IMR-90 (cell line): ENCODE data around the gene MYOM1. TPM values are rescaled to one million over a fixed set of nuclear protein-coding genes. Genes with fewer than 3 reads are reported as not detected.
A peak's percentile ranks its signal among the peaks of the same experiment; 100 is the strongest.

ENCODE experiments used
- ATAC-seq: fragments of 200-7000 bp; cut with Tn5 transposase; 2 replicates; pipeline ENCODE4 v1.9.1; 2020; ENCODE audit warnings: low read depth, mild to moderate bottlenecking, moderate library complexity
- BruUV-seq: library from RNA; stranded (reverse); fragments of 400-500 nt; replicated peaks from 2 replicates; lab custom pipeline; 2021; lab: Mats Ljungman, UMichigan
- CTCF ChIA-PET: fragments of 300-600 bp; formaldehyde crosslinking; extraction: SDS; loops from one replicate; lab custom pipeline; 2021; ENCODE audit warnings: antibody characterized with exemption; lab: Yijun Ruan, JAX
- POLR2A ChIA-PET: fragments of 300-600 bp; sonication (Branson Sonifier 250); formaldehyde crosslinking; loops from one replicate; lab custom pipeline; 2022; ENCODE audit warnings: antibody characterized with exemption; ENCODE audit not compliant: unreplicated experiment; lab: Charles Lee
- DNase-seq: peaks from one replicate; pipeline ENCODE4 v3.0.0; 2013
- H2AFZ ChIP-seq: replicated peaks from 2 replicates; pipeline ENCODE3; 2013; ENCODE audit warnings: low read length, mild to moderate bottlenecking; ENCODE audit not compliant: poor library complexity
- H2AK5ac ChIP-seq: 2 replicates; pipeline ENCODE4 v1.6.1; 2013; ENCODE audit warnings: low read depth, low read length, inconsistent platforms
- H2AK9ac ChIP-seq: replicated peaks from 2 replicates; pipeline ENCODE3; 2013; ENCODE audit warnings: mild to moderate bottlenecking, low read depth, low read length, moderate library complexity; ENCODE audit not compliant: poor library complexity
- H2BK120ac ChIP-seq: 2 replicates; pipeline ENCODE4 v1.6.1; 2013; ENCODE audit warnings: low read depth, low read length, inconsistent platforms
- H2BK15ac ChIP-seq: 3 replicates; pipeline ENCODE4 v1.6.1; 2013; ENCODE audit warnings: low read depth, low read length, inconsistent platforms
- H2BK20ac ChIP-seq: 2 replicates; pipeline ENCODE4 v1.6.1; 2013; ENCODE audit warnings: low read depth, mild to moderate bottlenecking, inconsistent platforms, low read length, moderate library complexity
- H2BK5ac ChIP-seq: 2 replicates; pipeline ENCODE4 v1.6.1; 2013; ENCODE audit warnings: mild to moderate bottlenecking, low read depth, low read length, inconsistent platforms; ENCODE audit not compliant: poor library complexity, severe bottlenecking
- H3K14ac ChIP-seq: replicated peaks from 2 replicates; pipeline ENCODE4 v1.6.1; 2013; ENCODE audit warnings: low read depth, low read length, inconsistent platforms
- H3K18ac ChIP-seq: 2 replicates; pipeline ENCODE4 v1.6.1; 2013; ENCODE audit warnings: low read depth, low read length, control low read depth
- H3K23ac ChIP-seq: 2 replicates; pipeline ENCODE4 v1.6.1; 2013; ENCODE audit warnings: low read depth, low read length, inconsistent platforms
- H3K27ac ChIP-seq: 2 replicates; pipeline ENCODE4 v1.5.1; 2013; ENCODE audit warnings: mild to moderate bottlenecking, control low read depth, low read length; ENCODE audit not compliant: insufficient read depth
- H3K27me3 ChIP-seq: 2 replicates; pipeline ENCODE4 v1.6.1; 2013; ENCODE audit warnings: low read length; ENCODE audit not compliant: control insufficient read depth, insufficient read depth
- H3K36me3 ChIP-seq: 2 replicates; pipeline ENCODE4 v1.6.1; 2013; ENCODE audit warnings: low read length, mixed read lengths; ENCODE audit not compliant: control insufficient read depth, insufficient read depth
- H3K4ac ChIP-seq: 2 replicates; pipeline ENCODE4 v1.6.1; 2013; ENCODE audit warnings: low read depth, low read length, inconsistent platforms
- H3K4me1 ChIP-seq: 2 replicates; pipeline ENCODE4 v1.6.1; 2013; ENCODE audit warnings: low read length, mixed read lengths; ENCODE audit not compliant: control insufficient read depth, insufficient read depth
- H3K4me2 ChIP-seq: 2 replicates; pipeline ENCODE4 v1.6.1; 2013; ENCODE audit warnings: low read depth, mild to moderate bottlenecking, control low read depth, low read length, moderate library complexity
- H3K4me3 ChIP-seq: 2 replicates; pipeline ENCODE4 v1.5.1; 2013; ENCODE audit warnings: low read depth, mild to moderate bottlenecking, control low read depth, low read length, moderate library complexity; ENCODE audit not compliant: insufficient read depth
- H3K56ac ChIP-seq: 2 replicates; pipeline ENCODE4 v1.6.1; 2013; ENCODE audit warnings: low read length, inconsistent platforms; ENCODE audit not compliant: insufficient read depth; ENCODE audit errors: extremely low read depth
- H3K79me1 ChIP-seq, 2 experiments: 2 replicates each; pipeline ENCODE4 v1.6.1; 2013; ENCODE audit warnings: low read length in 2 of 2, inconsistent platforms in 1 of 2, low read depth in 1 of 2
- H3K9ac ChIP-seq: 2 replicates; pipeline ENCODE4 v1.6.1; 2013; ENCODE audit warnings: low read depth, low read length, control low read depth
- H3K9me1 ChIP-seq: 2 replicates; pipeline ENCODE4 v1.6.1; 2013; ENCODE audit warnings: low read length, inconsistent platforms; ENCODE audit not compliant: insufficient read depth
- H3K9me3 ChIP-seq: 2 replicates; pipeline ENCODE4 v1.6.1; 2013; ENCODE audit warnings: low read length; ENCODE audit not compliant: control insufficient read depth, insufficient read depth
- H4K20me1 ChIP-seq: 2 replicates; pipeline ENCODE4 v1.6.1; 2013; ENCODE audit warnings: low read length, inconsistent platforms; ENCODE audit not compliant: insufficient read depth
- H4K5ac ChIP-seq: 2 replicates; pipeline ENCODE4 v1.6.1; 2013; ENCODE audit warnings: mild to moderate bottlenecking, low read depth, low read length, control low read depth
- H4K8ac ChIP-seq, 2 experiments: 2 replicates each; pipeline ENCODE4 v1.6.1; 2013; ENCODE audit warnings: low read depth in 2 of 2, low read length in 2 of 2, control low read depth in 1 of 2, inconsistent platforms in 1 of 2
- H4K91ac ChIP-seq: 2 replicates; pipeline ENCODE4 v1.6.1; 2013; ENCODE audit warnings: low read depth, low read length, inconsistent platforms; ENCODE audit not compliant: insufficient read depth
- BHLHE40 ChIP-seq: fragments of 150-350 bp; IDR thresholded peaks from 2 replicates; pipeline ENCODE4 v1.6.1; 2016; ENCODE audit warnings: mild to moderate bottlenecking, low read depth, low read length
- CEBPB ChIP-seq: IDR thresholded peaks from 2 replicates; pipeline ENCODE4 v1.6.1; 2012; ENCODE audit warnings: low read depth, low read length, improper control_type of control experiment
- CHD1 ChIP-seq: IDR thresholded peaks from 2 replicates; pipeline ENCODE4 v1.6.1; 2012; ENCODE audit warnings: low read depth, low read length, improper control_type of control experiment
- CTCF ChIP-seq: conservative IDR thresholded peaks from 2 replicates; pipeline ENCODE4 v1.5.1; 2012; ENCODE audit warnings: mild to moderate bottlenecking, low read depth, low read length, improper control_type of control experiment
- FOS ChIP-seq: fragments of 150-350 bp; IDR thresholded peaks from 2 replicates; pipeline ENCODE4 v1.6.1; 2016; ENCODE audit warnings: low read depth, low read length
- MAFK ChIP-seq: IDR thresholded peaks from 2 replicates; pipeline ENCODE4 v1.6.1; 2012; ENCODE audit warnings: low read depth, low read length, improper control_type of control experiment
- MAZ ChIP-seq: IDR thresholded peaks from 2 replicates; pipeline ENCODE4 v1.6.1; 2012; ENCODE audit warnings: low read depth, mild to moderate bottlenecking, low read length, improper control_type of control experiment, moderate library complexity, borderline replicate concordance
- NFE2L2 ChIP-seq: fragments of 150-350 bp; IDR thresholded peaks from 2 replicates; pipeline ENCODE4 v1.6.1; 2016; ENCODE audit warnings: low read depth, mild to moderate bottlenecking, low read length
- POLR2A ChIP-seq: IDR thresholded peaks from 2 replicates; pipeline ENCODE4 v1.6.1; 2012; ENCODE audit warnings: mild to moderate bottlenecking, low read depth, low read length
- RAD21 ChIP-seq: IDR thresholded peaks from 2 replicates; pipeline ENCODE4 v1.6.1; 2012; ENCODE audit warnings: low read length, improper control_type of control experiment
- RFX5 ChIP-seq: IDR thresholded peaks from 2 replicates; pipeline ENCODE4 v1.8.0; 2012; ENCODE audit warnings: low read depth, mild to moderate bottlenecking, low read length, moderate library complexity
- SMC3 ChIP-seq: fragments of 150-350 bp; IDR thresholded peaks from 2 replicates; pipeline ENCODE4 v1.6.1; 2016; ENCODE audit warnings: low read depth, mild to moderate bottlenecking, antibody characterized with exemption, low read length, moderate library complexity
- USF2 ChIP-seq: fragments of 150-350 bp; IDR thresholded peaks from 2 replicates; pipeline ENCODE4 v1.6.1; 2017; ENCODE audit warnings: mild to moderate bottlenecking, antibody characterized with exemption, low read length, low read depth
- WGBS, 2 experiments: methylation state at CpG; one replicate each; pipeline versions ENCODE4 v1.1.5 to v1.1.7; 2013; ENCODE audit warnings: missing lambda C conversion rate in 2 of 2; ENCODE audit not compliant: insufficient read length in 1 of 2; ENCODE audit errors: extremely low coverage in 2 of 2; 5-methylcytosine and 5-hydroxymethylcytosine counted together
- dilution Hi-C: fragments of 300-500 bp; cut with HindIII; formaldehyde crosslinking; loops from one replicate; pipeline ENCODE4 v1.14.3; 2018; ENCODE audit warnings: low sequenced_read_pairs; ENCODE audit not compliant: unreplicated experiment
- in situ Hi-C: fragments of 300-500 bp; cut with MboI; formaldehyde crosslinking; loops from 3 replicates; pipeline ENCODE4 v1.14.3; 2019; ENCODE audit warnings: low sequenced_read_pairs, inconsistent platforms, mixed read lengths
- intact Hi-C: fragments of 100-400 bp; cut with micrococcal nuclease; formaldehyde crosslinking; loops from 2 replicates; pipeline ENCODE4 v1.10.0; 2022
- polyA plus RNA-seq, 3 experiments: library from polyadenylated mRNA; depleted of rRNA; stranded (reverse); fragments of >200 nt; gene quantifications; 2 replicates each; pipeline ENCODE4 v1.2.3, GENCODE V29; 2012; ENCODE audit warnings: low replicate concordance in 1 of 3
- total RNA-seq: library from RNA; depleted of rRNA; stranded (reverse); fragments of >200 nt; gene quantifications from 2 replicates; pipeline ENCODE4 v1.2.3, GENCODE V29; 2012

Gene MYOM1
- total and polyA plus RNA-seq, 2 of the 4 experiments (the other 2 are of a cell fraction) = under 0.01 to 0.10 TPM

- Histone ChIP-seq H3K4me2 (peak within 1 kb of the TSS; percentile 98), H2AFZ (peak within 1 kb of the TSS; percentile 92), H3K56ac (peak within 1 kb of the TSS; percentile 99), H3K79me1 (peaks cover 19 to 58% of the 10 kb centered on the region in 2 experiments; a peak in 3 of 4 replicates), H3K9me1 (peaks cover 15% of the 10 kb centered on the region; the same call in 1 of the 2 replicates), H3K23ac (peak within 1 kb of the TSS; percentile 91), H4K5ac (peak within 1 kb of the TSS; percentile 90), H3K36me3 (peaks cover 15% of the 10 kb centered on the region), H2BK15ac (peak within 1 kb of the TSS; percentile 84), H4K20me1 (peaks cover 43% of the 10 kb centered on the region), H4K8ac (peak within 1 kb of the TSS; percentile 96 to 100), H2AK9ac (peak within 1 kb of the TSS; percentile 98), H3K27me3 (no peaks in the 10 kb centered on the region), H3K4me3 (peak within 1 kb of the TSS; percentile 87), H3K27ac (peak within 1 kb of the TSS; percentile 99), H2BK120ac (peak within 1 kb of the TSS; percentile 97), H2BK5ac (peak within 1 kb of the TSS; percentile 100), H4K91ac (peak within 1 kb of the TSS; percentile 98), H3K14ac (peak within 1 kb of the TSS; percentile 99), H3K4ac (peak within 1 kb of the TSS; percentile 98), H2BK20ac (peak within 1 kb of the TSS; percentile 58), H2AK5ac (peak within 1 kb of the TSS; percentile 98), H3K18ac (peak within 1 kb of the TSS; percentile 90), H3K4me1 (peaks cover 15% of the 10 kb centered on the region), H3K9ac (peak within 1 kb of the TSS; percentile 99), H3K9me3 (no peaks in the 10 kb centered on the region)
- CTCF ChIA-PET = interaction anchor here (0.6 kb wide), 1 partner anchor 672 kb away, joined by 3 read pairs; no protein-coding TSS in a partner anchor
- intact Hi-C loops = loop anchor here (5.0 kb wide), 2 partner anchors 191 to 341 kb away; partner anchors contain the start of gene TGIF1
- TSS peak; percentile 92 for BruUV-seq
- in situ Hi-C loops = no loop called here
- ATAC-seq (peak; percentile 80), DNase-seq (peak; percentile 68)
- WGBS, 2 experiments = 1% methylated on average over 29 of the region's 84 CpGs; no CpG with 5 or more reads in 1 of the 2 experiments
- POLR2A ChIA-PET = interaction anchor here (0.5 to 1.5 kb wide), 5 partner anchors 9 to 405 kb away, joined by 3 to 6 read pairs (median 3); no protein-coding TSS in a partner anchor
- dilution Hi-C loops = no loop called here
- TF ChIP-seq POLR2A = peak; percentile 86
- TF ChIP-seq RAD21 = no peak
- no peak; the same call in 1 of the 2 replicates for TF ChIP-seq FOS
- no peak for TF ChIP-seq MAFK
- TF ChIP-seq CHD1 = peak; percentile 93; the same call in 1 of the 2 replicates
- TF ChIP-seq CEBPB = no peak
- no peak for TF ChIP-seq NFE2L2
- no peak for TF ChIP-seq CTCF
- TF ChIP-seq BHLHE40 = peak; percentile 95
- TF ChIP-seq SMC3 = no peak
- no peak for TF ChIP-seq MAZ
- TF ChIP-seq USF2 = no peak
- no peak for TF ChIP-seq RFX5
Observed at GRCh38 chr18:3261373-3262233, 41.8 kb upstream of the MYOM1 start, which contains the start of gene MYL12B. Gene MYL12B (plus strand): TSS chr18:3262133. CDS start chr18:3272899, 10,766 bp downstream.
